Measurements from ENCODE around the gene ZCCHC17.
"Not testable (repeated sequence)": the region's sequence is repeated elsewhere in the genome, so short reads cannot be mapped to it uniquely, and the experiment has no call there.

Gene ZCCHC17

GRCh38 chr1:31296486-31297276 lies at the start of gene ZCCHC17, which contains the start of gene SNRNP40:
TSS of gene ZCCHC17 (plus strand) at chr1:31297032. CDS start at chr1:31310099, 13,067 bp downstream.
TSS of gene SNRNP40 (minus strand) at chr1:31296788. CDS start at chr1:31296751, 37 bp downstream.
- Histone ChIP-seq H3K9ac (peak within 1 kb of the TSS; percentile 90 to 98 (median 94)), H3K9me3 (replicated peaks in 1 of 11) (no peaks in the 10 kb centered on the region), H3K4me2 (peak within 1 kb of the TSS; percentile 85 to 97 (median 92)), H3K4me3 (peak within 1 kb of the TSS; percentile 75 to 97 (median 90)), H4K20me1 (peaks cover 4 to 65% (median 25%) of the 10 kb centered on the region in 11 experiments; a peak in 15 of 22 replicates), H3K36me3 (peaks cover 26 to 53% (median 41%) of the 10 kb centered on the region in 11 experiments), H3K27ac (peak within 1 kb of the TSS; percentile 76 to 95 (median 92)), H3K27me3 (no peaks in the 10 kb centered on the region), H3K4me1 (peaks cover 23 to 41% (median 36%) of the 10 kb centered on the region in 10 experiments)
- TF ChIP-seq Cebpa-rat (IDR thresholded peaks at IDR 0.05), result no peak

GRCh38 chr1:31248276-31248675 lies 48.6 kb upstream of the ZCCHC17 start:
- H3K4me2 ChIP-seq, result no peak overlapping the region
- no peak overlapping the region for H3K9ac ChIP-seq
- TF ChIP-seq Cebpa-rat (IDR thresholded peaks at IDR 0.05), result no peak
- H3K4me3 ChIP-seq, result no peak overlapping the region
- no peaks in the 10 kb centered on the region for H3K36me3 ChIP-seq
- peaks cover 0 to 21% (median 0%) of the 10 kb centered on the region in 10 experiments; a peak in 6 of 20 replicates for H3K4me1 ChIP-seq
- H3K27me3 ChIP-seq, result no peaks in the 10 kb centered on the region
- no peaks in the 10 kb centered on the region; a peak in 1 of 22 replicates for H4K20me1 ChIP-seq
- no peaks in the 10 kb centered on the region for H3K9me3 ChIP-seq (replicated peaks in 1 of 11)
- H3K27ac ChIP-seq, result no peak overlapping the region

GRCh38 chr1:31249854-31250253 lies 47.0 kb upstream of the ZCCHC17 start:
- Histone ChIP-seq H3K4me1 (peaks cover 0 to 21% (median 0%) of the 10 kb centered on the region in 10 experiments; a peak in 6 of 20 replicates), H3K4me3 (no peak overlapping the region), H3K27ac (no peak overlapping the region), H3K9ac (no peak overlapping the region), H4K20me1 (no peaks in the 10 kb centered on the region; a peak in 1 of 22 replicates), H3K9me3 (replicated peaks in 1 of 11) (no peaks in the 10 kb centered on the region), H3K27me3 (no peaks in the 10 kb centered on the region), H3K36me3 (0 out of 22 replicates have a peak, but pooled peaks cover 0 to 2% (median 0%) of the 10 kb centered on the region in 11 experiments), H3K4me2 (no peak overlapping the region)
- no peak for TF ChIP-seq Cebpa-rat (IDR thresholded peaks at IDR 0.05)

GRCh38 chr1:31257213-31257612 lies 39.6 kb upstream of the ZCCHC17 start:
- H3K4me1 ChIP-seq, result no peaks in the 10 kb centered on the region
- H3K36me3 ChIP-seq, result peaks cover 54 to 75% (median 61%) of the 10 kb centered on the region in 11 experiments
- H3K27me3 ChIP-seq, result no peaks in the 10 kb centered on the region
- H3K9me3 ChIP-seq (replicated peaks in 1 of 11), result no peaks in the 10 kb centered on the region
- H3K4me2 ChIP-seq, result no peak overlapping the region
- H3K4me3 ChIP-seq, result no peak overlapping the region
- H3K9ac ChIP-seq, result no peak overlapping the region
- no peak overlapping the region for H3K27ac ChIP-seq
- no peak for TF ChIP-seq Cebpa-rat (IDR thresholded peaks at IDR 0.05)
- H4K20me1 ChIP-seq, result peaks cover 0 to 6% (median 0%) of the 10 kb centered on the region in 11 experiments; a peak in 1 of 22 replicates

GRCh38 chr1:31258581-31258980 lies 38.3 kb upstream of the ZCCHC17 start:
- H3K27me3 ChIP-seq, result no peaks in the 10 kb centered on the region
- no peak overlapping the region for H3K4me3 ChIP-seq
- H3K36me3 ChIP-seq, result peaks cover 67 to 89% (median 74%) of the 10 kb centered on the region in 11 experiments
- H3K4me2 ChIP-seq, result no peak overlapping the region
- peaks cover 0 to 6% (median 0%) of the 10 kb centered on the region in 11 experiments; a peak in 1 of 22 replicates for H4K20me1 ChIP-seq
- no peaks in the 10 kb centered on the region for H3K4me1 ChIP-seq
- no peak overlapping the region for H3K9ac ChIP-seq
- no peak overlapping the region for H3K27ac ChIP-seq
- H3K9me3 ChIP-seq (replicated peaks in 1 of 11), result no peaks in the 10 kb centered on the region
- no peak for TF ChIP-seq Cebpa-rat (IDR thresholded peaks at IDR 0.05)

GRCh38 chr1:31259746-31260145 lies 37.1 kb upstream of the ZCCHC17 start:
- Histone ChIP-seq H3K4me3 (no peak overlapping the region), H3K4me1 (no peaks in the 10 kb centered on the region), H3K9me3 (replicated peaks in 1 of 11) (no peaks in the 10 kb centered on the region), H3K27ac (no peak overlapping the region), H3K9ac (no peak overlapping the region), H3K27me3 (no peaks in the 10 kb centered on the region), H4K20me1 (peaks cover 0 to 11% (median 0%) of the 10 kb centered on the region in 11 experiments; a peak in 2 of 22 replicates), H3K36me3 (peaks cover 79 to 100% (median 86%) of the 10 kb centered on the region in 11 experiments), H3K4me2 (no peak overlapping the region)
- no peak for TF ChIP-seq Cebpa-rat (IDR thresholded peaks at IDR 0.05)

GRCh38 chr1:31261916-31262315 lies 34.9 kb upstream of the ZCCHC17 start:
- Histone ChIP-seq H3K36me3 (peaks cover 97 to 100% (median 99%) of the 10 kb centered on the region in 11 experiments), H3K27ac (no peak overlapping the region), H3K9me3 (replicated peaks in 1 of 11) (no peaks in the 10 kb centered on the region), H3K4me1 (no peaks in the 10 kb centered on the region), H3K4me2 (no peak overlapping the region), H3K27me3 (no peaks in the 10 kb centered on the region), H4K20me1 (peaks cover 0 to 18% (median 0%) of the 10 kb centered on the region in 11 experiments; a peak in 5 of 22 replicates), H3K4me3 (no peak overlapping the region), H3K9ac (no peak overlapping the region)
- TF ChIP-seq Cebpa-rat (IDR thresholded peaks at IDR 0.05), result no peak

- H3K27me3 ChIP-seq; H3K9ac ChIP-seq; H3K4me2 ChIP-seq; H3K9me3 ChIP-seq (replicated peaks in 1 of 11); H3K4me3 ChIP-seq; H3K27ac ChIP-seq; H3K4me1 ChIP-seq: not testable (repeated sequence)
- Histone ChIP-seq H4K20me1 (peaks cover 0 to 17% (median 0%) of the 10 kb centered on the region in 11 experiments; a peak in 5 of 22 replicates), H3K36me3 (peaks cover 97 to 100% (median 99%) of the 10 kb centered on the region in 11 experiments)
Observed at GRCh38 chr1:31262393-31262792, 34.4 kb upstream of the ZCCHC17 start.

- Histone ChIP-seq H3K9ac (no peak overlapping the region), H3K9me3 (replicated peaks in 1 of 11) (no peaks in the 10 kb centered on the region), H3K4me3 (no peak overlapping the region), H3K4me1 (no peaks in the 10 kb centered on the region), H3K27ac (no peak overlapping the region), H3K27me3 (no peaks in the 10 kb centered on the region), H3K4me2 (no peak overlapping the region), H4K20me1 (peaks cover 0 to 17% (median 0%) of the 10 kb centered on the region in 11 experiments; a peak in 6 of 22 replicates), H3K36me3 (peaks cover 97 to 100% (median 99%) of the 10 kb centered on the region in 11 experiments)
- no peak for TF ChIP-seq Cebpa-rat (IDR thresholded peaks at IDR 0.05)
Observed at GRCh38 chr1:31263408-31263807, 33.4 kb upstream of the ZCCHC17 start.

Data from BLaER1 treated with 17β-estradiol and CSF1 and Interleukin-3, amounts not matched to agents 10 nM and 100 nM (cell line).